Left forelimb (tissue), 1 donor: ENCODE data around the gene SFXN5.
"Not testable (repeated sequence)": the region's sequence is repeated elsewhere in the genome, so short reads cannot be mapped to it uniquely, and the experiment has no call there.

Experiments used
- DNase-seq: peaks from one replicate; pipeline ENCODE4 v3.0.0-alpha.2; 2018; ENCODE audit warnings: low spot score

SFXN5 gene

GRCh38 chr2:73071360-73072128 lies at the start of gene SFXN5:
TSS of gene SFXN5 (minus strand) at chr2:73071712. CDS start at chr2:73071705, 7 bp downstream.
- DNase-seq: peak; percentile 98

GRCh38 chr2:73119611-73120239 lies 48.2 kb upstream of the SFXN5 start:
- not testable (repeated sequence) for DNase-seq

GRCh38 chr2:73117441-73117840 lies 45.9 kb upstream of the SFXN5 start:
- no peak for DNase-seq

GRCh38 chr2:73116182-73116960 lies 44.9 kb upstream of the SFXN5 start:
- DNase-seq: no peak

GRCh38 chr2:73114273-73114867 lies 42.9 kb upstream of the SFXN5 start:
- no peak for DNase-seq

GRCh38 chr2:73112913-73113854 lies 41.7 kb upstream of the SFXN5 start, which contains the start of gene RAB11FIP5:
TSS of gene RAB11FIP5 (minus strand) at chr2:73112948. CDS start at chr2:73112777, 171 bp downstream.
- peak; percentile 79 for DNase-seq

- no peak for DNase-seq
Measured at GRCh38 chr2:73112026-73112912, 40.8 kb upstream of the SFXN5 start.

GRCh38 chr2:73111073-73112025 lies 39.8 kb upstream of the SFXN5 start:
- DNase-seq: no peak

- DNase-seq: no peak
Measured at GRCh38 chr2:73110168-73111072, 38.9 kb upstream of the SFXN5 start.

GRCh38 chr2:73109431-73110167 lies 38.1 kb upstream of the SFXN5 start:
- no peak for DNase-seq

GRCh38 chr2:73107211-73107926 lies 35.9 kb upstream of the SFXN5 start:
- no peak for DNase-seq

GRCh38 chr2:73106791-73107190 lies 35.3 kb upstream of the SFXN5 start:
- no peak for DNase-seq

- no peak for DNase-seq
Measured at GRCh38 chr2:73105511-73105971, 34.0 kb upstream of the SFXN5 start.

GRCh38 chr2:73104933-73105332 lies 33.4 kb upstream of the SFXN5 start:
- no peak for DNase-seq

GRCh38 chr2:73103018-73103542 lies 31.6 kb upstream of the SFXN5 start:
- DNase-seq: no peak

GRCh38 chr2:73101626-73102256 lies 30.2 kb upstream of the SFXN5 start:
- DNase-seq: no peak
